ENCODE results near the gene SMIM13. TPM values are rescaled to one million over a fixed set of nuclear protein-coding genes. Genes with fewer than 3 reads are reported as not detected.
"Not testable (repeated sequence)": the region's sequence is repeated elsewhere in the genome, so short reads cannot be mapped to it uniquely, and the experiment has no call there.

The SMIM13 gene
- total and polyA plus RNA-seq, 2 donors from 2014 or later: 4.0 to 6.6 TPM

- DNase-seq: no peak
- H3K9ac ChIP-seq (ENCODE audit: low read length in 3 of 3): no peak overlapping the region
- intact Hi-C loops (cut with DNase I): no loop called here
Observed at GRCh38 chr6:11083491-11083890, 10.1 kb upstream of the SMIM13 start.

DNA sequence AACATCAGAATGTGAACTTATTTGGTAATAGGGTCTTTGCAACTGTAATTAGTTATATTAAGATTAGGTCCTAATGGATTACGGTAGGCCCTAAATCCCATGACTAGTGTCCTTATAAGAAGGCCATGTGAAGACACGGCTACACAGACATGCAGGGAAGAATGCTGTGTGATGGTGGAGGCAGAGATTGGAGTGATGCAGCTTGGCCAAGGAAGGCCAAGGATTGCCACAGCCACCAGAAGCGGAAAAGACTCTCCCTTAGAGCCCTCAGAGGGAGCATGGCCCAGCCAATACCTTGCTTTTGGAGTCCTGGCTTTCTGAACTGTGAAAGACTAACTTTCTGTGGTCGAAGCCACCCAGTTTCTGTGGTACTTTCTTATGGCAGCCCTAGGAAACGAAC is 9.7 kb upstream of the SMIM13 start:
- no peak for DNase-seq
- intact Hi-C loops (cut with DNase I): no loop called here
- no peaks in the 10 kb centered on the region for H3K36me3 ChIP-seq (ENCODE audit: control insufficient read depth in 2 of 3, insufficient read depth in 3 of 3, low read length in 3 of 3)
- no peak for TF ChIP-seq CTCF (IDR thresholded peaks at IDR 0.05; ENCODE audit: borderline replicate concordance, extremely low read depth, insufficient read depth)
- H3K4me1 ChIP-seq (ENCODE audit: control insufficient read depth in 2 of 3, insufficient read depth in 2 of 3, low read depth in 1 of 3, low read length in 3 of 3): no peaks in the 10 kb centered on the region
- no peak overlapping the region for H3K4me3 ChIP-seq (ENCODE audit: low read length in 3 of 3)
- no peak for FAIRE-seq
- H3K27me3 ChIP-seq (ENCODE audit: control insufficient read depth, insufficient read depth, low read length): no peaks in the 10 kb centered on the region
- no peaks in the 10 kb centered on the region for H3K9me3 ChIP-seq (ENCODE audit: control insufficient read depth in 2 of 3, insufficient read depth in 1 of 3, low read length in 3 of 3)
- H3K9ac ChIP-seq (ENCODE audit: low read length in 3 of 3): no peak overlapping the region
- no peak overlapping the region for H3K27ac ChIP-seq (ENCODE audit: low read depth in 2 of 2, low read length in 2 of 2)

More at GRCh38 chr6:11083491-11083890, 10.1 kb upstream of the SMIM13 start:
- H3K4me3 ChIP-seq (ENCODE audit: low read length in 3 of 3): no peak overlapping the region
- TF ChIP-seq CTCF (IDR thresholded peaks at IDR 0.05; ENCODE audit: borderline replicate concordance, extremely low read depth, insufficient read depth): no peak
- H3K36me3 ChIP-seq (ENCODE audit: control insufficient read depth in 2 of 3, insufficient read depth in 3 of 3, low read length in 3 of 3): no peaks in the 10 kb centered on the region
- no peak overlapping the region for H3K27ac ChIP-seq (ENCODE audit: low read depth in 2 of 2, low read length in 2 of 2)
- no peak for FAIRE-seq
- no peaks in the 10 kb centered on the region for H3K4me1 ChIP-seq (ENCODE audit: control insufficient read depth in 2 of 3, insufficient read depth in 2 of 3, low read depth in 1 of 3, low read length in 3 of 3)
- H3K27me3 ChIP-seq (ENCODE audit: control insufficient read depth, insufficient read depth, low read length): no peaks in the 10 kb centered on the region
- no peaks in the 10 kb centered on the region for H3K9me3 ChIP-seq (ENCODE audit: control insufficient read depth in 2 of 3, insufficient read depth in 1 of 3, low read length in 3 of 3)

DNA sequence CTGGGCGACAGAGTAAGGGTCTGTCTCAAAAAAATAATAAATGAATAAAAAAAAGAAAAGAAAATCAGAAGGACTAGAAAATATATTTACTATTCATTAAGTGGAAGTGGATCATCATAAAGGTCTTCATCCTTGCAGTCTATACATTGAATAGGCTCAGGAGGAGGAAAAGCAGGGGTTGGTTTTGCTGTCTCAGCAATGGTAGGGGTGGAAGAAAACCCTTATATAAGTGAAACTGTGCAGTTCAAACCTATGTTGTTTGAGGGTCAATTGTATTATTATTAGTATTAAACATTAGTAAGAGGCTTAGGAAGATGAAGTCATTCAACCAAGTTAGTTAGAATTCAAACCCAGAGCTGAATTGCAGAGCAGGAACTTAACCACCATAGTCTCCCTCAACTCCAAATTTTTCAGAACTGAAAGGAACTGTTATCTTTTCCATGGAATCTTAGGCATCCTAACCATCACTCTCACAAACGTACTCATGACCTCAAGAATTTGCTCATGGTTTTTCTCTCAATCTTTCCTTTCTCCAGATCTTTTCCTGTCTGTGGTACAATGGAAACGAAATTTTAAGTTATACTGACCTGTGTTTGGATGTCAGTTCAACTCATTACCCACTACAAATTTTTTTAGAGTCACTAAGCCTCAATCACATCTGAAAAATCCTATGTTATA is 7.7 kb upstream of the SMIM13 start:
- no peak overlapping the region for H3K9ac ChIP-seq (ENCODE audit: low read length in 3 of 3)
- no peaks in the 10 kb centered on the region for H3K27me3 ChIP-seq (ENCODE audit: control insufficient read depth, insufficient read depth, low read length)
- no peak for FAIRE-seq
- no peak for DNase-seq
- no peaks in the 10 kb centered on the region for H3K9me3 ChIP-seq (ENCODE audit: control insufficient read depth in 2 of 3, insufficient read depth in 1 of 3, low read length in 3 of 3)
- H3K27ac ChIP-seq (ENCODE audit: low read depth in 2 of 2, low read length in 2 of 2): no peak overlapping the region
- TF ChIP-seq CTCF (IDR thresholded peaks at IDR 0.05; ENCODE audit: borderline replicate concordance, extremely low read depth, insufficient read depth): no peak
- H3K4me1 ChIP-seq (ENCODE audit: control insufficient read depth in 2 of 3, insufficient read depth in 2 of 3, low read depth in 1 of 3, low read length in 3 of 3): no peaks in the 10 kb centered on the region
- H3K4me3 ChIP-seq (ENCODE audit: low read length in 3 of 3): no peak overlapping the region
- no peaks in the 10 kb centered on the region for H3K36me3 ChIP-seq (ENCODE audit: control insufficient read depth in 2 of 3, insufficient read depth in 3 of 3, low read length in 3 of 3)
- intact Hi-C loops (cut with DNase I): no loop called here

- H3K9me3 ChIP-seq (ENCODE audit: control insufficient read depth in 2 of 3, insufficient read depth in 1 of 3, low read length in 3 of 3); H3K36me3 ChIP-seq (ENCODE audit: control insufficient read depth in 2 of 3, insufficient read depth in 3 of 3, low read length in 3 of 3); H3K9ac ChIP-seq (ENCODE audit: low read length in 3 of 3); H3K4me1 ChIP-seq (ENCODE audit: control insufficient read depth in 2 of 3, insufficient read depth in 2 of 3, low read depth in 1 of 3, low read length in 3 of 3); FAIRE-seq; H3K27ac ChIP-seq (ENCODE audit: low read depth in 2 of 2, low read length in 2 of 2); H3K27me3 ChIP-seq (ENCODE audit: control insufficient read depth, insufficient read depth, low read length); DNase-seq; H3K4me3 ChIP-seq (ENCODE audit: low read length in 3 of 3); intact Hi-C loops (cut with DNase I): not testable (repeated sequence)
Observed at GRCh38 chr6:11087141-11087812, 6.4 kb upstream of the SMIM13 start.

All from kidney (tissue), 14 donors.